Neural cell (in vitro differentiated cells): Measurements from ENCODE around the gene NBPF3. TPM values are rescaled to one million over a fixed set of nuclear protein-coding genes. Genes with fewer than 3 reads are reported as not detected.

Experiments used
- H2AFZ ChIP-seq: fragments of 200-600, 300-800 bp; sonication (generic), shearing (Covaris generic); 2 replicates; pipeline ENCODE4 v1.6.0; 2014; ENCODE audit warnings: low read depth, mild to moderate bottlenecking, antibody characterized with exemption, low read length, moderate library complexity
- H3F3A ChIP-seq: fragments of 200-600 bp; shearing (Covaris generic); 2 replicates; pipeline ENCODE4 v1.6.1; 2016; ENCODE audit warnings: mild to moderate bottlenecking, moderate library complexity, mixed read lengths, antibody characterized with exemption, low read length; ENCODE audit not compliant: insufficient read depth, poor library complexity, severe bottlenecking
- H3K27ac ChIP-seq: fragments of 200-600, 300-800 bp; sonication (generic), shearing (Covaris generic); 2 replicates; pipeline ENCODE4 v1.5.1; 2014; ENCODE audit warnings: mild to moderate bottlenecking, low read length, moderate library complexity
- H3K27me3 ChIP-seq: fragments of 300-800, 200-600 bp; sonication (generic), shearing (Covaris generic); 2 replicates; pipeline ENCODE4 v1.6.0; 2014; ENCODE audit warnings: mild to moderate bottlenecking, low read depth, low read length, moderate library complexity; ENCODE audit not compliant: insufficient read depth
- H3K36me3 ChIP-seq: fragments of 300-800, 200-600 bp; sonication (generic), shearing (Covaris generic); 2 replicates; pipeline ENCODE4 v1.5.1; 2014; ENCODE audit warnings: mild to moderate bottlenecking, antibody characterized with exemption, low read length, moderate library complexity; ENCODE audit not compliant: insufficient read depth
- H3K4me2 ChIP-seq: fragments of 300-800, 200-600 bp; sonication (generic), shearing (Covaris generic); 2 replicates; pipeline ENCODE4 v1.6.0; 2014; ENCODE audit warnings: mild to moderate bottlenecking, low read length
- H3K4me3 ChIP-seq: fragments of 300-800, 200-600 bp; sonication (generic), shearing (Covaris generic); 2 replicates; pipeline ENCODE4 v1.5.1; 2014; ENCODE audit warnings: mild to moderate bottlenecking, low read length, moderate library complexity
- H3K79me2 ChIP-seq: fragments of 200-600 bp; shearing (Covaris generic); replicated peaks from 2 replicates; pipeline ENCODE4 v1.6.0; 2014; ENCODE audit warnings: mild to moderate bottlenecking, low read length, moderate library complexity; ENCODE audit not compliant: insufficient read depth
- H3K9ac ChIP-seq: fragments of 300-800, 200-600 bp; sonication (generic), shearing (Covaris generic); 2 replicates; pipeline ENCODE4 v1.6.1; 2016; ENCODE audit warnings: mild to moderate bottlenecking, low read length, mixed read lengths
- H3K9me2 ChIP-seq: fragments of 200-600 bp; shearing (Covaris generic); 2 replicates; pipeline ENCODE4 v1.6.1; 2016; ENCODE audit warnings: mild to moderate bottlenecking, low read length, mixed read lengths; ENCODE audit not compliant: insufficient read depth
- H3K9me3 ChIP-seq: fragments of 200-600, 300-800 bp; sonication (generic), shearing (Covaris generic); 2 replicates; pipeline ENCODE4 v1.6.1; 2016; ENCODE audit warnings: mild to moderate bottlenecking, mixed run types, low read length, moderate library complexity, mixed read lengths
- H4K20me1 ChIP-seq: fragments of 200-600 bp; shearing (Covaris generic); 2 replicates; pipeline ENCODE4 v1.6.1; 2016; ENCODE audit warnings: mild to moderate bottlenecking, mixed run types; ENCODE audit not compliant: insufficient read depth
- EP300 ChIP-seq: fragments of 450-650 bp; conservative IDR thresholded peaks from 2 replicates; pipeline ENCODE4 v1.6.1; 2014; ENCODE audit warnings: antibody characterized with exemption, mild to moderate bottlenecking, moderate library complexity; ENCODE audit not compliant: poor library complexity, severe bottlenecking
- EZH2 ChIP-seq: fragments of 200-600, 300-800 bp; shearing (Covaris generic), sonication (generic); IDR thresholded peaks from 2 replicates; pipeline ENCODE4 v1.6.1; 2014; ENCODE audit warnings: antibody characterized with exemption, low read length, borderline replicate concordance, mild to moderate bottlenecking; ENCODE audit not compliant: insufficient read depth, poor library complexity, severe bottlenecking
- MXI1 ChIP-seq: fragments of 450-650 bp; conservative IDR thresholded peaks from 2 replicates; pipeline ENCODE4 v1.6.1; 2014; ENCODE audit warnings: antibody characterized with exemption, mild to moderate bottlenecking; ENCODE audit not compliant: poor library complexity, severe bottlenecking
- POLR2AphosphoS5 ChIP-seq: IDR thresholded peaks from 2 replicates; pipeline ENCODE4 v1.6.1; 2012
- RAD21 ChIP-seq: fragments of 450-650 bp; conservative IDR thresholded peaks from 2 replicates; pipeline ENCODE4 v1.6.1; 2014; ENCODE audit warnings: antibody characterized with exemption, mild to moderate bottlenecking, moderate library complexity
- SMC3 ChIP-seq: fragments of 450-650 bp; conservative IDR thresholded peaks from 2 replicates; pipeline ENCODE4 v1.6.1; 2014; ENCODE audit warnings: antibody characterized with exemption, mild to moderate bottlenecking, moderate library complexity; ENCODE audit not compliant: poor library complexity
- TAF1 ChIP-seq: IDR thresholded peaks from 2 replicates; pipeline ENCODE4 v1.6.1; 2012; ENCODE audit warnings: low read depth
- polyA plus RNA-seq: library from polyadenylated mRNA; depleted of rRNA; stranded (reverse); fragments of >200 nt; gene quantifications from 2 replicates; pipeline ENCODE4 v1.2.3, GENCODE V29; 2014
- TF ChIP-seq, protein P1 (sequence below): IDR thresholded peaks from 2 replicates; pipeline ENCODE4 v1.6.1; 2012; ENCODE audit warnings: borderline replicate concordance
- TF ChIP-seq, protein P2 (sequence below): fragments of 450-650 bp; IDR thresholded peaks from 2 replicates; pipeline ENCODE4 v1.5.1; 2014; ENCODE audit warnings: antibody characterized with exemption, mild to moderate bottlenecking, moderate library complexity; ENCODE audit not compliant: poor library complexity, severe bottlenecking

The NBPF3 gene
- polyA plus RNA-seq, 1 donor from 2014 or later, result 14.4 TPM

DNA sequence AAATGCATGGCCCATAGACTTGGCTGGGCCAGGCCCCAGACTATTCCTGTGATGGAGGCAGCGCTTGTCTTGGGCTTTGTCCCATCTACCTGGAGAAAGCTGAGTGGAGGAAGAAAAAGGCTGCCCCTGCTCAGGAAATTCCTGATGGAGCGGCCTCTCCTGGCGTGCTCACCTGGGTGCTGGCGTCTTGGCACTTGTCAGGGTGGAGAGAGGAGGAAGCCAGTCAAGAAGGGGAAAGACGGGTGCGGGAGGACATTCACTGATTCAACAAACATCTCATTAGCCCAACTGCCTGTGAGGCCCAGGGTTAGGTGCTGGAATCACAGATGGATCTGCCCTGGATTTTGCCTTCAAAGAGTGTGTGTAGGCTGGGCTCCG is 85.4 kb downstream of the NBPF3 start (continued):
- TF ChIP-seq, protein P1, sequence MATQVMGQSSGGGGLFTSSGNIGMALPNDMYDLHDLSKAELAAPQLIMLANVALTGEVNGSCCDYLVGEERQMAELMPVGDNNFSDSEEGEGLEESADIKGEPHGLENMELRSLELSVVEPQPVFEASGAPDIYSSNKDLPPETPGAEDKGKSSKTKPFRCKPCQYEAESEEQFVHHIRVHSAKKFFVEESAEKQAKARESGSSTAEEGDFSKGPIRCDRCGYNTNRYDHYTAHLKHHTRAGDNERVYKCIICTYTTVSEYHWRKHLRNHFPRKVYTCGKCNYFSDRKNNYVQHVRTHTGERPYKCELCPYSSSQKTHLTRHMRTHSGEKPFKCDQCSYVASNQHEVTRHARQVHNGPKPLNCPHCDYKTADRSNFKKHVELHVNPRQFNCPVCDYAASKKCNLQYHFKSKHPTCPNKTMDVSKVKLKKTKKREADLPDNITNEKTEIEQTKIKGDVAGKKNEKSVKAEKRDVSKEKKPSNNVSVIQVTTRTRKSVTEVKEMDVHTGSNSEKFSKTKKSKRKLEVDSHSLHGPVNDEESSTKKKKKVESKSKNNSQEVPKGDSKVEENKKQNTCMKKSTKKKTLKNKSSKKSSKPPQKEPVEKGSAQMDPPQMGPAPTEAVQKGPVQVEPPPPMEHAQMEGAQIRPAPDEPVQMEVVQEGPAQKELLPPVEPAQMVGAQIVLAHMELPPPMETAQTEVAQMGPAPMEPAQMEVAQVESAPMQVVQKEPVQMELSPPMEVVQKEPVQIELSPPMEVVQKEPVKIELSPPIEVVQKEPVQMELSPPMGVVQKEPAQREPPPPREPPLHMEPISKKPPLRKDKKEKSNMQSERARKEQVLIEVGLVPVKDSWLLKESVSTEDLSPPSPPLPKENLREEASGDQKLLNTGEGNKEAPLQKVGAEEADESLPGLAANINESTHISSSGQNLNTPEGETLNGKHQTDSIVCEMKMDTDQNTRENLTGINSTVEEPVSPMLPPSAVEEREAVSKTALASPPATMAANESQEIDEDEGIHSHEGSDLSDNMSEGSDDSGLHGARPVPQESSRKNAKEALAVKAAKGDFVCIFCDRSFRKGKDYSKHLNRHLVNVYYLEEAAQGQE, result no peak
- no peak for TF ChIP-seq EZH2

DNA sequence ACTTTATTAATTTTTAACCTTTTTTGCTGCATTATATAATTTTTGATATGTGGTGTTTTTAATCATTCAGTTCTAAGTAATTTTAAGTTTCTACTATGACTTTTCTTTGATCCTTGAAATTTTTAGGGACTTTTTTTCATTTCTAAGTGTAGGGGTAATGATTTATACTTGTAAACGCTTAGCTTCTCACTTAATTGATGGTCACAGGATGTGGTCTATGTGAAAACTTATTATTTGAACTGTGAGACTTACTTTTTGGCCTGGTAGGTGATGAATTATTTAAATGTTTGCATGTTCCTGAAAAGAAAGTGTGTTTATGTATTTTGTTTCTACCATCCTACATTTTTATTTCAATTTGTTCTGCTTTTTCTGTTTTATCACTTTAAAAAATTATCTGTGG is 86.5 kb downstream of the NBPF3 start:
- Histone ChIP-seq H3K79me2 (no peaks in the 10 kb centered on the region), H3K27ac (no peak overlapping the region), H4K20me1 (no peaks in the 10 kb centered on the region), H3K4me3 (no peak overlapping the region), H3K27me3 (no peaks in the 10 kb centered on the region), H3K9ac (no peak overlapping the region), H3K9me3 (no peaks in the 10 kb centered on the region), H2AFZ (no peak overlapping the region), H3K36me3 (no peaks in the 10 kb centered on the region), H3K4me2 (no peak overlapping the region), H3F3A (no peaks in the 10 kb centered on the region), H3K9me2 (no peaks in the 10 kb centered on the region)
- TF ChIP-seq MXI1 (no peak), EP300 (no peak), RAD21 (no peak), TAF1 (no peak), SMC3 (no peak), POLR2AphosphoS5 (no peak), EZH2 (no peak)
- TF ChIP-seq, protein P1, result no peak
- TF ChIP-seq, protein P2, sequence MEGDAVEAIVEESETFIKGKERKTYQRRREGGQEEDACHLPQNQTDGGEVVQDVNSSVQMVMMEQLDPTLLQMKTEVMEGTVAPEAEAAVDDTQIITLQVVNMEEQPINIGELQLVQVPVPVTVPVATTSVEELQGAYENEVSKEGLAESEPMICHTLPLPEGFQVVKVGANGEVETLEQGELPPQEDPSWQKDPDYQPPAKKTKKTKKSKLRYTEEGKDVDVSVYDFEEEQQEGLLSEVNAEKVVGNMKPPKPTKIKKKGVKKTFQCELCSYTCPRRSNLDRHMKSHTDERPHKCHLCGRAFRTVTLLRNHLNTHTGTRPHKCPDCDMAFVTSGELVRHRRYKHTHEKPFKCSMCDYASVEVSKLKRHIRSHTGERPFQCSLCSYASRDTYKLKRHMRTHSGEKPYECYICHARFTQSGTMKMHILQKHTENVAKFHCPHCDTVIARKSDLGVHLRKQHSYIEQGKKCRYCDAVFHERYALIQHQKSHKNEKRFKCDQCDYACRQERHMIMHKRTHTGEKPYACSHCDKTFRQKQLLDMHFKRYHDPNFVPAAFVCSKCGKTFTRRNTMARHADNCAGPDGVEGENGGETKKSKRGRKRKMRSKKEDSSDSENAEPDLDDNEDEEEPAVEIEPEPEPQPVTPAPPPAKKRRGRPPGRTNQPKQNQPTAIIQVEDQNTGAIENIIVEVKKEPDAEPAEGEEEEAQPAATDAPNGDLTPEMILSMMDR, result no peak
